ENCODE measurements around the gene DEUP1.

Gene DEUP1

GRCh38 chr11:93396316-93396715 lies 65.8 kb downstream of the DEUP1 start:
- no peak overlapping the region for H3K27ac ChIP-seq
- no peaks in the 10 kb centered on the region for H4K20me1 ChIP-seq (ENCODE audit: insufficient read depth)
- no peaks in the 10 kb centered on the region for H3K79me2 ChIP-seq (ENCODE audit: insufficient read depth, low read depth)
- no peak overlapping the region for H3K9ac ChIP-seq
- no peak overlapping the region for H2AFZ ChIP-seq (ENCODE audit: low read depth)
- TF ChIP-seq CTCF (conservative IDR thresholded peaks at IDR 0.05; ENCODE audit: low read depth, low read length): no peak
- no peaks in the 10 kb centered on the region for H3K4me1 ChIP-seq (ENCODE audit: low read depth, poor library complexity, severe bottlenecking)
- no peaks in the 10 kb centered on the region for H3K27me3 ChIP-seq (ENCODE audit: insufficient read depth, low read depth)
- H3K36me3 ChIP-seq (ENCODE audit: insufficient read depth): no peaks in the 10 kb centered on the region
- H3K4me2 ChIP-seq: no peak overlapping the region
- H3K4me3 ChIP-seq (IDR thresholded peaks at IDR 0.05; ENCODE audit: insufficient read depth, low read depth, low read length): no peak overlapping the region

- Histone ChIP-seq H4K20me1 (ENCODE audit: insufficient read depth) (no peaks in the 10 kb centered on the region), H3K27ac (no peak overlapping the region), H3K79me2 (ENCODE audit: insufficient read depth, low read depth) (no peaks in the 10 kb centered on the region), H3K4me3 (IDR thresholded peaks at IDR 0.05; ENCODE audit: insufficient read depth, low read depth, low read length) (no peak overlapping the region), H3K9ac (no peak overlapping the region), H3K36me3 (ENCODE audit: insufficient read depth) (no peaks in the 10 kb centered on the region), H3K4me1 (ENCODE audit: low read depth, poor library complexity, severe bottlenecking) (no peaks in the 10 kb centered on the region), H2AFZ (ENCODE audit: low read depth) (no peak overlapping the region), H3K4me2 (no peak overlapping the region), H3K27me3 (ENCODE audit: insufficient read depth, low read depth) (no peaks in the 10 kb centered on the region)
- TF ChIP-seq CTCF (conservative IDR thresholded peaks at IDR 0.05; ENCODE audit: low read depth, low read length): no peak
Measured at GRCh38 chr11:93403930-93404329, 73.4 kb downstream of the DEUP1 start.

GRCh38 chr11:93407777-93408401 lies 77.3 kb downstream of the DEUP1 start:
- Histone ChIP-seq H4K20me1 (ENCODE audit: insufficient read depth) (no peaks in the 10 kb centered on the region), H3K36me3 (ENCODE audit: insufficient read depth) (no peaks in the 10 kb centered on the region), H3K27ac (no peak overlapping the region), H2AFZ (ENCODE audit: low read depth) (no peak overlapping the region), H3K4me2 (no peak overlapping the region), H3K9ac (no peak overlapping the region), H3K27me3 (ENCODE audit: insufficient read depth, low read depth) (no peaks in the 10 kb centered on the region), H3K4me3 (IDR thresholded peaks at IDR 0.05; ENCODE audit: insufficient read depth, low read depth, low read length) (no peak overlapping the region), H3K4me1 (ENCODE audit: low read depth, poor library complexity, severe bottlenecking) (no peaks in the 10 kb centered on the region), H3K79me2 (ENCODE audit: insufficient read depth, low read depth) (no peaks in the 10 kb centered on the region)
- no peak for TF ChIP-seq CTCF (conservative IDR thresholded peaks at IDR 0.05; ENCODE audit: low read depth, low read length)

GRCh38 chr11:93410441-93410840 lies 79.9 kb downstream of the DEUP1 start:
- Histone ChIP-seq H3K27me3 (ENCODE audit: insufficient read depth, low read depth) (no peaks in the 10 kb centered on the region), H3K4me2 (no peak overlapping the region), H3K4me1 (ENCODE audit: low read depth, poor library complexity, severe bottlenecking) (no peaks in the 10 kb centered on the region), H3K27ac (no peak overlapping the region), H3K9ac (no peak overlapping the region), H3K36me3 (ENCODE audit: insufficient read depth) (no peaks in the 10 kb centered on the region), H4K20me1 (ENCODE audit: insufficient read depth) (no peaks in the 10 kb centered on the region), H3K79me2 (ENCODE audit: insufficient read depth, low read depth) (no peaks in the 10 kb centered on the region), H3K4me3 (IDR thresholded peaks at IDR 0.05; ENCODE audit: insufficient read depth, low read depth, low read length) (no peak overlapping the region), H2AFZ (ENCODE audit: low read depth) (no peak overlapping the region)
- no peak for TF ChIP-seq CTCF (conservative IDR thresholded peaks at IDR 0.05; ENCODE audit: low read depth, low read length)
